GM11168 (cell line): ENCODE results near the gene DCK.
"Not testable (repeated sequence)": the region's sequence is repeated elsewhere in the genome, so short reads cannot be mapped to it uniquely, and the experiment has no call there.

Experiments
- in situ Hi-C: fragments of 300-500 bp; cut with MboI; formaldehyde crosslinking; loops from one replicate; pipeline ENCODE4 v1.12.0; 2022; ENCODE audit warnings: low sequenced_read_pairs; ENCODE audit not compliant: unreplicated experiment

DCK gene

GRCh38 chr4:70997546-70997945 is 4.1 kb downstream of the DCK start:
- in situ Hi-C loops = no loop called here

- in situ Hi-C loops = not testable (repeated sequence)
These were observed 6.2 kb downstream of the DCK start for GRCh38 chr4:70999639-71000038.

GRCh38 chr4:71001363-71001762 is 7.9 kb downstream of the DCK start:
- in situ Hi-C loops = not testable (repeated sequence)

GRCh38 chr4:71004281-71004851 is 10.9 kb downstream of the DCK start:
- in situ Hi-C loops = no loop called here

- in situ Hi-C loops = not testable (repeated sequence)
These were observed 11.6 kb downstream of the DCK start for GRCh38 chr4:71005025-71005424.

GRCh38 chr4:71006203-71006907 is 12.9 kb downstream of the DCK start:
- in situ Hi-C loops = no loop called here

GRCh38 chr4:71008196-71008595 is 14.7 kb downstream of the DCK start:
- in situ Hi-C loops = no loop called here

- in situ Hi-C loops = no loop called here
These were observed 15.6 kb downstream of the DCK start for GRCh38 chr4:71009086-71009485.

- in situ Hi-C loops = no loop called here
These were observed 16.6 kb downstream of the DCK start for GRCh38 chr4:71009890-71010588.

GRCh38 chr4:71011451-71011850 is 18.0 kb downstream of the DCK start:
- in situ Hi-C loops = no loop called here

- in situ Hi-C loops = not testable (repeated sequence)
These were observed 23.9 kb downstream of the DCK start for GRCh38 chr4:71017391-71017790.

GRCh38 chr4:71020611-71021010 is 27.2 kb downstream of the DCK start:
- in situ Hi-C loops = no loop called here

GRCh38 chr4:71025654-71026053 is 32.2 kb downstream of the DCK start:
- in situ Hi-C loops = no loop called here

GRCh38 chr4:71026086-71026485 is 32.6 kb downstream of the DCK start:
- in situ Hi-C loops = no loop called here

GRCh38 chr4:71027611-71028010 is 34.2 kb downstream of the DCK start:
- in situ Hi-C loops = no loop called here

- in situ Hi-C loops = no loop called here
These were observed 36.1 kb downstream of the DCK start for GRCh38 chr4:71029504-71029903.

GRCh38 chr4:71032106-71032505 is 38.7 kb downstream of the DCK start:
- in situ Hi-C loops = not testable (repeated sequence)

GRCh38 chr4:71045256-71045655 is 51.8 kb downstream of the DCK start:
- in situ Hi-C loops = no loop called here

GRCh38 chr4:71049395-71049794 is 55.9 kb downstream of the DCK start:
- in situ Hi-C loops = no loop called here

- in situ Hi-C loops = no loop called here
These were observed 57.4 kb downstream of the DCK start for GRCh38 chr4:71050809-71051208.

GRCh38 chr4:71052034-71052433 is 58.6 kb downstream of the DCK start:
- in situ Hi-C loops = no loop called here

- in situ Hi-C loops = no loop called here
These were observed 59.3 kb downstream of the DCK start for GRCh38 chr4:71052716-71053115.
